Stimulated activated CD4-positive, alpha-beta T cell treated with anti-CD3 and anti-CD28 coated beads, TNF-alpha, amount 100 ng/mL, for 1 hour (primary cell): ENCODE results near the gene GUK1.
"Not testable (repeated sequence)": the region's sequence is repeated elsewhere in the genome, so short reads cannot be mapped to it uniquely, and the experiment has no call there.

Experiments used
- DNase-seq, 3 donors: peaks; one replicate each; pipeline ENCODE4 v3.0.0-alpha.2; 2020; ENCODE audit warnings: low read depth in 3 of 3, low spot score in 1 of 3

The GUK1 gene

DNA sequence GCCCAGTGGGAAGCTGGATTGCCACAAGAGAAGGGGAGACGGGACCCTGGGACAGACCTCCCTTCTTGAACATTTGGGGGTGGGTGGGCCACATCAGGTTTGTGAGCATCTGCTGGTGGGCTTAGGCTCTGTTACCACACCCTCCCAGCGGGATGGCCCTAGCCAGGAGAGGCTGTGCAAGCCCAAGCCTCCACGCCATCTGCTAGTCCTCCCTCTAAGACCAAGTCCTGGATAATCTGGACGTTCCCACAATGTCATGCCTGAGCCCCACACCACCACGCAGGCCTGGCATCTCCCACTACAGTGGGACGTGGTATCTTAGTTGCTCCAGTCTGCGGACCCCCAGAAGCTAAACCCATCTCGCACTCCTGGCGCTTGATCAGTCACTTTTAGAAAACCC is 21.8 kb downstream of the GUK1 start:
- DNase-seq, result no peak

DNA sequence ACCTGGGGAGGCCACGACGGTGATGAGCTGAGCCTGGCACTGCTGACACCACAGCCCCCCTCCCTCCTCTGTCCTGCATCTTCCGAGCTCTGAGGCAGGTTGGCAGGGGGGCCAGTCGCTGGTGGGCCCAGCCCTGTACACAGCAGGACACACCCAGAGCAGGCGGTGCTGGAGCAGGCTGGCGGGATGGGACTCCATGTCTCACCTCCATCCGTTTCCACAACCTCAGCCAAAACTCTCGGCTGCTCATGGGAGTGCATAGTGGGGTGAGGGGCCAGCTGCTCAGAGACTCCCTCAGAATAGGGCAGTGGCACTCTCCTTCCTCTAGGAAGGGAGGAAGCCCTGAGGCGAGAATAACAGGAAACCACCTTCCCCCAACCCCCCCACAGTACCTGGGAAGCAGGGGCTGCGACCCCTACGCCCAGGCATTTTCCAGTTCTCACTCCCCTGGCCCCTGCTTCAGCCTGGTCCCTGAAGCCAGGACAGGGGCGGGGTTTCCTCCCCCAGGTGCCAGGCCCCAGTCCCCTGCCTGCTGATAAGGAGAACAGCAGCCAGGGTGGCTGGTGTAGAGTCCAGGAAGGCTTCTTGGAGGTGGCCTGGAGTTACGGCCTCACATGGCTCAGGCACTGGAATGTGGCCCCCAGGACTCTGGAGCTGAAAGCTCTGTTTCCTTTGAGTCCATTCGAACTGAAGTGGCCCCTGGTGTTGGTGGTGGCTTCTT is 22.4 kb downstream of the GUK1 start:
- DNase-seq, result no peak

DNA sequence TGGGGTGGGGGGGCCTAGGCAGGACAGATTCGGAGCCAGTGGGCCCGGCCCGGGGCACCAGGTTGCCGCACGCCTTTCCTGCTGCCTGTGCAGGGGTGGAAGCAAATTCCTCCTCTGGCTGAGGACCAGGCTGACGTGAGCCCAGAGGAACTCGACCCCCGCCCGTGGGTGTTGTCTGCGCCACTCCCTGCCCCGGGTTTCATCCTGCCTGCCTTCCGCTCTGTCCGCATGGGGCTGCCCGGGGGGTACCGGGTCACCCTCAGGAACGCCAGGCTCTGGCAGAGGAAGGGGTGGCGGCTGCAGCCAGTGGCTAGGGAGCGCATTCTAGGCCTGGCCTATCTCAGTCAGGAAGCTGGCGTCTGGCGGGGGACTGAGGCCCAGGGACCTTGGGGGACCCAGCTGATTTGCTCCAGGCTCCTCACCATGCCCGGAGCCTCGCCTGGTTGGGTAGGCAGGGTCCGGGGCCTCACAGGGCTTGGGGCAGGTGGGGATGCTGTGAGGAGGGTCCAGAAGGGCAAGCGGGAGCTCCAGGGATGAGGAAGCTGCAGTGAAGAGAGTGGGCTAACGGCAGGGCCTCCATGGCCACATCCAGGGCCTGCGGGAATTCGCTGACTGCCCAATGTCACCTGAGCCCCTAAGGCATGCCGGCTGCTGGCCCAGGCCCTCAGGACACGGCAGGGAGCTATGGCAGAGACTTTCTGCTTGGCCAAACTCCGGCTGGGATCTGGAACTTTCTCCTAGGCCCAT is 23.1 kb downstream of the GUK1 start:
- DNase-seq, result no peak

DNA sequence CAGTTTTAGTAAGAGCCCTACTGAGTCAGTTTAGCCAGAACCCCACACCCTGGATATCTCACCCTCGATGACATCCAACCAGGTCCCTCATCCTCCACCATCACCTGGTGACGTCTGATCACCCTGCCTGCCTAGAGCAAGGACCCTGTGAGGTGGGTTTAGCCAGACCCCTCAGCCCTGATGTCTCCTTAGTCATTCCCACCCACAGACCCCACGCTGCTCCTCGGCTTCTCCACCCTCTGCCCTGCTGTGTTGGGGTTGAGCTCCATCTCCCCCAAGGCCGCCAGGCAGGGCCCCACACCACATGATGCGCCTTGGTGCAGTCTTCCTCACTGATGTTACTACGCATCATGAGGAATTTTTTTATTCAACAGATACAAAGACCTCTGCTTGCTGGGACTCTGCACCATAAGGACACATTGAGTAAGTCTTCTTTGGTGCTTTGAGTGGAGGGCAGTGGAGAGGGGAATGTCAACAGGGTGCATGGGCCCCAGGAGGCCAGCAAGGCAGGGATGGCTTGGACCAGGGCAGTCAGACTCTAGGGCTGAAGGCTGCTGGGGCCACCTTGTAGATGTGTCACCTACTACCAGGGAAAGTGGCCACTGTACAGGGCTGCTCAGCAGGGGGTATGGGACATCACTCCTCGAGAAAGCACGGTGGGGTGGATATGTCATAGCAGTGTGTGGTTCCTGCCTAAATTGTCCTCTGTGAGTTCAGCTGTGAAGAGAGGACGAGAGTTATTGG is 23.9 kb downstream of the GUK1 start:
- DNase-seq, result no peak

DNA sequence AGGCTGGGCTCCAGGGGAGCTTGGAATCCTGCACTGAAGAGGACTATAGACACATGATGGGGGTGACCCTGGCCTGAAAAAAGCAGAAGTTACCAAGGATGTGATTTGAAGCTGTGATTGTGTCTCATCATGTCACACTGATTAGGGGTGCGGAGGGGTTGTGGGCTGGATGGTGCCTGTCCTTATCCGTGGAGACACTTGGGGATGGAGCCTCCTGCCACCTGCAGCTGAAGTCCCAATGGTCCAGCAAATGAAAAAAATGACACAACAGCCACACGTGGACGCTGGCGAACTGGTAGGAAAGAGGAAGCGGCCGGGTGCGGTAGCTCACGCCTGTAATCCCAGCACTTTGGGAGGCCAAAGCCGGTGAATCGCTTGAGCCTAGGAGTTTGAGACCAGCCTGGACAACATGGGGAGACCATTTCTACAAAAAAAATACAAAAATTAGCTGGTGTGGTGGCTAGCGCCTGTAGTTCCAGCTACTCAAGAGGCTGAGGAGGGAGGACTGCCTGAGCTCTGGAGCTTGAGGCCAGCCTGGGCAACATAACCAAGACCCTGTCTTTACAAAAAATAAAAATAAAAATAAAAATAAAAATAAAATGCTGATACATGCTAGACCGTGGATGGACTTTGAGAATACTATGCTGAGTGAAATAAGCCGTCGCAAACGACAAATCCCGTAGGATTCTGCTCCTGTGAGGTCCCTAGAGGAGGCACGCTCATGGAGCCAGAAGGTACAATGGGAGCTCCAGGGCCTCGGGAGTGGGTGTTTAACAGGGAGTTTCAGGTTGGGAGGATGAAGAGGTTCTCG is 24.7 kb downstream of the GUK1 start:
- no peak for DNase-seq

DNA sequence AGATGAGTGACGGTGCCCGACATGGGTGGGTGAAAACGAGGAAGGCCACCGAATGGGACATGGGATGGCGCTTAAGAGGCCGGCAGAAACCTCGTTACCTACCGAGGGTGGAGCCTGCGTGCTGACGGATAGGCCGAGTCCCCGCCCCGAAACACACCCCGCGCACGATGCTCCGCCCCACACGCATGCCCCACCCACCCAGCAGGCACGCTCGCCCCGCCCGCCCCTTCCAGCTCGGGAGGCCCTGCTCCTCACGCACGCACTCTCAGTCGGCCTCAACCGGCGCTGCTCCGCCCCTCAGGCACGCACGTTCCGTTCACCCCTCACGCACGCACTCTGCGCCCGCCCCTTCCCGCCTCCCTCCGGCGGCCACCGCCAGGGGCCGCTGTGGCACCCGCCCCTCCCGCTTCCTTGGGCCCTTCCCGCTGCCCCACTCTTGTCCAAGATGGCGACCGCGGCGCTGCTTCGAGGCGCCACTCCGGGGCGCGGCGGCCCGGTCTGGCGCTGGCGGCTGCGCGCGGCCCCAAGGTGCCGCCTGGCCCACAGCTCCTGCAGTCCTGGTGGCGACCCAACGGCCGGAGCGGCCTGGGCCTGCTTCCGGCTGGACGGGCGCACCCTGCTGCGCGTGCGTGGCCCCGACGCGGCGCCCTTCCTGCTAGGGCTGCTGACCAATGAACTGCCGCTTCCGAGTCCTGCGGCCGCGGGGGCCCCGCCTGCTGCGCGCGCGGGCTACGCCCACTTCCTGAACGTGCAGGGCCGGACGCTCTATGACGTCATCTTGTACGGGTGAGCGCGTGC is 25.5 kb downstream of the GUK1 start, which contains the start of gene IBA57:
Gene IBA57, plus strand, starts transcription at position 433 of the 798 bp plus-strand sequence. Its CDS starts 13 bp downstream, at position 446.
- peak; percentile 99 to 100 (median 100) for DNase-seq

DNA sequence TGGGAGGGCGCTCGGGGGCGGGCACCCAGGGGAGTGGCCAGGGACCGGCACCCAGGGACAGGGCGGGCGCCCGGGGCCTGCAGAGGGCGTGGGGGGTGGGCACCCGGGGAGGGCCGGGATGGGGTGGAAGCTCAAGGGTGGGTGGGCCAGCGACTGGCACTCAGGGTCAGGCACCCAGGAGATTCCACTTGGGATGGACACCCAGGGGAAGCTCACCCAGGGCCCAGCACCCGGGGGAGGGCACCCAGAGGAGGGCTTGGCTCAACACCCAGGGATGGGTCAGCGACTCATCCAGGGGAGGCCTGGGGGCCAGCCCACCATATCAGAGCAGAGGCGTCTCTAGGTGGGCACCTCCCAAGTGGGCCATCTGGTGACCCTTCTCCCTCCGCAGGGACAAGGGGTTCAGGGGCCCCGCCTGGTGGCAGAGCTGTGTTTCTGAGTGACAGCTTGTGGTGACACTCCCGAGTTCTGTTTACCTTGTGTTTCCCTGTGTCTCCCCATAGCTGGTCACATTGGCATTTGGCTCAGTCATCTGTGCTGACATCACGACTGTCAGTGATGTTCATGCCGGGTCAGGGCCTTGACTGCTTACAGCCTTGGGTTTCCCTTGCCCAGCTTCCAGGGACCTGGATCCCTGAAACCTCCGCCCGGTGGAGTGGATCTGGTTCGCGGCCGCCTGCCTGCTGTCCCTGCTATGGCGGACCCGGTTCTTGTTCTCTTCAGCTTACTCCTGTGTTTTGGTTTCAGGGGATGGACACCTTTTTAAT is 26.3 kb downstream of the GUK1 start:
- peak; percentile 22 to 26 (median 26) for DNase-seq

DNA sequence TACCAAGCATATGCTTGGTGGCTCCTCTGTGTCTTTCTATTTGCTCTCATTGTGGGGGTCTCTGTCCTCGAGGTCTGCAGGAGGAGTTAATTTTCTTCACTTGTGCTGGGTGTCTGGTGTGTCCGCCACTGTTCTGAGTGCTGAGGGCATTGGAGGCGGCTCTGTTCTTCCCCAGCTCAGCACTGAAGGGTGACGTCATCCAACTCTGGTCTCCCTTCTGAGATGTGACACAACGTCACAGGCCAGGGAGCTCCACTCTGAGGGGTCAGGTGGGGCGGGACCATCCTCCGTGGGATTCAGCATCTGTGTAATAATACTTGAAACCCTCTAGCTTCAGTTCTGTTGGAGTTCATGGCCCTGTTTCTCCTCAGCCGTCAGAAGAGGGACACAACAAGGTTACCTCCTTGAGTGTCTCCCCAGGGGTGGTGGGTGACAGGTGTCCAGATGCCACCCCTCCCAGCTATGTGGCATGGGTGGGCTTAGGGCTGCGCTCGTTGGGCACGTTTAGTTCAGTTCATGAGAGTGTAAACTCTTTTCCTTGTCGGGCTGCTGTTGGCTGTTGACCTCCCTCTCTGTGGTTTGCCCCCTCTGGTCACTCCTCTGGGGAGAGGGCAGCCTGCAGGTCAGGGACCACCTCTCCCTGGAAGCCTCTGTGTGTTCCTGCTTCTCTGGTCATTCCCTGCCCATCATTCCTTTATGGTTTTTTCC is 28.6 kb downstream of the GUK1 start:
- no peak for DNase-seq

DNA sequence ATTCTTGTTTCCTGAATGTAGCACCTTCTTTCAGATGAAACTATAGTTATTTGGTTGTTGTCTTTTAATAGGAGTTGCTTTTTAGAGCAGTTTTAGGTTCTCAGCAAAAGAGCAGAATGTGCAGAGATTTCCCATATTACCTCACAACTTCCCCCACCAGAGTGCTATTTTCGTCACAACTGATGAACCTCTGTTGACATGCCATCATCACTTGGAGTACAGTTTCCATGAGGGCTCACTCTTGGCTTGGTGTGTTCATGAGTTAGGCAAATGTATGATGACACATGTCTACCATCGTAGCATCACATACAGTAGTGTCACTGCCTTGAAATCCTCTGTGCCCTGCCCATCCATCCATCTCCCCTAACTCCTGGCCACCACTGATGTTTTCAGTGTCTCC is 29.3 kb downstream of the GUK1 start:
- no peak for DNase-seq

DNA sequence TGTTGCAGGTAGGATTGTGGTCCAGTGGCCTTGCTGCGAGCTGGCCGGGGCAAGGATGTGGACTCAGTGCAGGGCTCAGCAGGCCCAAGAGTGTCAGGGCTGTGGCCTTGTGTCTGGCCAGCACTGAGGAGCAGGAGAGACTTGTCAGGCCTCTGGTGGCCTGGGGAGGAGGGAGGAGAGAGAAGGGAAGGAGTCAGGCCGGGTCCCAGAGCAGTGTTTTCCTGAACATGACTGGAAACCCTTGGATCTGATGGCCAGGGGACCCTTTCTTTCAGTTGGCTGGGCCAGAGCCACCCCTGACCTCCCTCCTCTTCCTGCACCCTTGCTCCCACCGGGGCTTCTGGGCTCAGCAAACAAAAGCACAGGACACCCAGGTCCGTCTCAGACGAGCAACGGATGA is 30.6 kb downstream of the GUK1 start:
- no peak for DNase-seq

DNA sequence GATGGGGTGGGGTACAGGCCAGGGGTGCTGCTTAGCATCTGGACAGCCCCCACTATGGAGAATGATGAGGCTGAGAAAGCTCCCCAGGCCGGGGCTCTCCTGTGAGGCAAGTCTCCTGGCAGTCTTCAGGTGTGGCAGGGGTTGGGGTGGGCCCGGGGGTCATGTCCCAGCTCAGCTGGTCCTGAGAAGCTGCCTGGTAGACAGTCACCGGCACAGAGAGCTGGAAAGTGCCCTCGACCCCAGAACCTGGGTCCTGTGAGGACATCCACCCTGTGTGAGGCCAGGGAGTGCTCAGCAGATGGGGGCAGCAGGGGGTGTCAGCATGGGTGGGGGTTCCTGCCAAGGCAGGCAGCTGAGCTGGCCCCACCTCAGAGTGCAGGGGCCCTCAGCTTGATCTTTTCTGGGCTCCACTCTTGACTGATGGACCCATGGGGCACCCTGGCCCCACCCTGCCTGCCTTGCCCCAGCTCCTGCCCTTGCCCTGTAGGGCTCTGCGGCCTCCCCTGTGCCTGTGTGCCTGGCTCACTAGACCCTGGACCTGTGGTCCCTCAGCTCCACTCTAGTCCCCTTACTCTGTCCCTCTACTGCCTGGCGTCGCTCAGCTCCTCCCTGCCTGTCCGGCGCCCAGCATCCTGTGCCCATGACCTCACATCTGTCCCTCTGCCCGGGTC is 31.3 kb downstream of the GUK1 start:
- no peak for DNase-seq

DNA sequence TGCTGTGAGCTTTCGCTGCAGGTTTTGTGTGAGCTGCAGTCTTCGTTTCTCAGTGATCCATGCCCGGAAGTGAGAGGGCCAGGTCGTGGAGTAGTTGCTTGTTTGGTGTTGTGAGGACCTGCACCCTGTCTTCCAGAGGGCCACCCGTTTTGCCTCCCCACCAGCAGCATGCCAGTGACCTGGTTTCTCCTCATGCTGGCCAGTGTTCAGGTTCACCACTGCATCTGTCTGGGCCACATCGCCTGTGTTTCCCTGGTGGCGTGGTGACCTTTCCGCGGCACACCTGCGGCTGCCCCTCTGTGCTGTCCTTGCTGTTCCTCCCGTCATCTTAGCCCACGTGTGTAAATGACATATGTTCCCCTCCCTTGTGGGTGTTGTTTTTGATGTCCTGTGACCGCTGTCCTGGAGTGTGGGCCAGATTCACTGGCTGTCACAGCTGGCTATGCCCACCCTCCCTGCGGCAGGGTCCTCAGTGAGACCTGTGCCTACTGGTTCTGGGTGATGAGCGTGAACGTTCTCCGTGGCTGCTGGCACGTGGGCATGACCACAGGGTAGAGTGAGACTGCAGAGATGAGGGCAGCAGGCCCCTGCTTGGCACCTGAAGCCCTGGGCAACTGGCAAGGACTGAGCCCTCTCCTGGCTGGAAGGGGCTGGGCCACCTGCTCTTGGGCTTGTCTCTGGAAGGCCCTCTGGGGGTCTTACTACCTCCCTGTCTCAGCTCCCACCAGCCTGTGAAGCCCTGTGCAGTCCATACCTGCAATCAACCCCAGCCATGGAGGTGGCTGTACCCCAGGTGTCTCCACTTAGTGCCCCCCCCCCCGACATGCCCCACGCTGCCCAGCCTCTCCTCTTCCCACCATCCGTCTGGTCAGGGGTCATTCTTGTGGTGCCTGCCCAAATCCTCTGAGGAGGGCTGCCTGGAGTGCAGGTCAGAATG is 32.8 kb downstream of the GUK1 start:
- no peak for DNase-seq

DNA sequence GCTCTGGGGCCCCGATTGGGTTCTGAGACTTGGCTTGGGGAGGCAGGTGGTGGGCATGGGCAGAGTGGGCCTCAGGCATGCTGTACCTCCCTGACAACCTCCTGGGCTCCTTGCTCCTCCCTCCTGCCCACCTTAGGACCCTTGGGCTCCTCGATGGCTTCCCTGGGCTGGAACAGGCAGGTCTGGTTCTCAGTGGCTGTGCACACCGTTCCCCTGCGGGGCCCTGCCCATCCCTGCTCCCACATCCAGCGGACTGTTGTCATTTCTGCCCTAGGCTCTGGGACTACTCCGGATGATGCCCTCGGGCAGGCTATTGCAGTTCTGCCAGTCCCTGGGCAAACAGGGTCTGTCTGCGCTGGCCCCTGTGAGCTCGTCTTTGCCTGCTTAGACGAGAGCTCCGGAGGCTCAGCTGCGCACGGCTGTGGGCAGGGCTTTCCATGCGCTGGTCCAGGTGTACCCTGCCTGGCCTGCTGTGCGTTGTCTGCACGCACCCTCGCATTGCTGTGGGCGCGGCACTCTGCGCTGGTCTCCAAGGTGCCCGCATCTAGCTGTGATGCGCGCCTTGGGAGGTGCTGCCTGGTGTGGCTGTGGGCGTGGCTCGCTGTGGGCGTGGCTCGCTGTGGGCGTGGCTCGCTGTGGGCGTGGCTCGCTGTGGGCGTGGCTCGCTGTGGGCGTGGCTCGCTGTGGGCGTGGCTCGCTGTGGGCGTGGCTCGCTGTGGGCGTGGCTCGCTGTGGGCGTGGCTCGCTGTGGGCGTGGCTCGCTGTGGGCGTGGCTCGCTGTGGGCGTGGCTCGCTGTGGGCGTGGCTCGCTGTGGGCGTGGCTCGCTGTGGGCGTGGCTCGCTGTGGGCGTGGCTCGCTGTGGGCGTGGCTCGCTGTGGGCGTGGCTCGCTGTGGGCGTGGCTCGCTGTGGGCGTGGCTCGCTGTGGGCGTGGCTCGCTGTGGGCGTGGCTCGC is 33.7 kb downstream of the GUK1 start:
- not testable (repeated sequence) for DNase-seq

DNA sequence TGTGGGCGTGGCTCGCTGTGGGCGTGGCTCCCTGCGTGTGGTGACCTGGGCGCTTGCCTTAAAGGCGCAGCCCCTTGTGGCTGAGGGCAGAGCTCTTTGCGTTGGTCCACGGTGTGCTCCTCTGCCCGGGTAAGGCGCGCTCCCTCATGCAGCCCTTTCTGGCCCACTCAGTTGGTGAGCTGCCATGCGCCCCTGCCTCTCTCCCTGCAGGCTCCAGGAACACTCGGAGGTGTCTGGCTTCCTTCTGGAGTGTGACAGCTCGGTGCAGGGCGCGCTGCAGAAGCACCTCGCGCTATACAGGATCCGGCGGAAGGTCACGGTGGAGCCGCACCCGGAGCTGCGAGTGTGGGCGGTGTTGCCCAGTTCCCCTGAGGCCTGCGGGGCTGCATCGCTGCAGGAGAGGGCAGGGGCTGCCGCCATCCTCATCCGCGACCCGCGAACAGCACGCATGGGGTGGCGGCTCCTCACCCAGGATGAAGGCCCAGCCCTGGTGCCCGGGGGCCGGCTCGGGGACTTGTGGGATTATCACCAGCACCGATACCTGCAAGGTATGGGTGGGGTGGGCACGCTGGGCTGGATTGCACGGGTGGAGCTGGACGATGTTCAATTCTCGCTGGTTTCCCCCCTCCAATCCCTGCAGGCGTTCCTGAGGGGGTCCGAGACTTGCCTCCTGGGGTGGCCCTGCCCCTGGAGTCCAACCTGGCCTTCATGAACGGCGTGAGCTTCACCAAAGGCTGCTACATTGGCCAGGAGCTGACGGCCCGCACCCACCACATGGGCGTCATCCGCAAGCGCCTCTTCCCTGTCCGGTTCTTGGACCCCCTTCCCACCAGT is 34.6 kb downstream of the GUK1 start:
- DNase-seq, result no peak

DNA sequence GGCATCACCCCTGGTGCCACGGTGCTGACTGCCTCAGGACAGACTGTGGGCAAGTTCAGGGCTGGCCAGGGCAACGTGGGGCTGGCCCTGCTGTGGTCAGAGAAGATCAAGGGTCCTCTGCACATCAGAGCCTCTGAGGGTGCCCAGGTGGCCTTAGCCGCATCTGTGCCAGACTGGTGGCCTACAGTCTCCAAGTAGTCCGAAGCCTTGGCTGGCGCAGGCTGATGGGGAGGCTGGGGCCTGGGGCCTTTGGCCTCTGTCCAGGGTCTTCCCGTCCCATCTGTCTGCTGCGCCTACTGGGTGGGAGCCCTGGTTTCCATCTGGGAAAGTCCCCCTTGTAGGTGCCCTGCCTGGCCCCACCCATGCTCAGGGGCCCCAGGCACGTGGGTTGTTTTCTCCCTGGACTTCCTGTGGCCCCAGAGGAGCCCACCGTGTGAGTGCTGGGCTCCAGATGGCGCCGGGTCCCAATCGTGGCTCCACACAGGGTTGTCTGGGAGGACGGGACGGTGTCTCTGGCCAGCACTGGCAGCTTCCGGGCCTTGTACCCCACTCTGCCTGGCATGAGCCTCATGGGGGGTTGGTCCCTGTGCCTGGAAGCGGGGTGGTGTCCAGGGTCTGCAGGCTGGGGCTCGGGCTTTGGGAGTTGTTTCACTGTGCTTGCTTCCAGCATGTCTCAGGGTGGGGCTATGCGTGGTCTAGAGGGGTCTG is 35.4 kb downstream of the GUK1 start:
- DNase-seq, result no peak
